Measurements from ENCODE around the gene DPP7. TPM values are rescaled to one million over a fixed set of nuclear protein-coding genes. Genes with fewer than 3 reads are reported as not detected.

DPP7 gene
- total RNA-seq, 4 donors from 2014 or later: 91.8 to 132 (median 119) TPM

DNA sequence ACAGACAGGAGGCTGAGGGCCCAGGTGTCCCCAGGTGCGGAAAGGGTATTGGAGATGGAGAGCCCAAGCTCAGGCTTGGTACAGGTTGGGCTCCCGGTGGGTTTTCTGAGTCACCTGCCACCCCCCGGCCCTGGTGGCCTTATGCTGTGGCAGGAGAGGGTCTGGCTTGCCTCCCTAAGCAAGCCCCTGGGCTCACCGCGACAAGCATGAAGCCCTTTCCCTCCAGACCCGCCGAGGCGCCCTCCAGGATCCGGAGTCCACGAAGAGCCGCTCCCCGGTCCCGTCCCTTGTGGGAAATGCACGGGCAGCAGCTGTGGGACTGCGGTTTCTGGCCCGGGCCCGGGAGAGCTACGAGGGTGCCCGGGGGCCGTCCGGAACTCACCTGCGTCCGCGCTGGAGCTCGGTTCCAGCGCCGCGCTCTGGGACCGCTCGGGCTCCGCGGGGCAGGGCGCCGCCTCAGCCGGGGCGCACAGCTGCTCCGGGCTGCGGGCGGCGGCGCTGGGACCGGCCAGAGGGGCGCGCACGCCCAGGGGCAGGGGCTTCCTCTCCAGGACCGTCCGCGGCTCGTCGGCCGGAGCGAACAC is 44.9 kb downstream of the DPP7 start:
- ATAC-seq (ENCODE audit: low FRiP score): no peak
- TF ChIP-seq, protein P1, sequence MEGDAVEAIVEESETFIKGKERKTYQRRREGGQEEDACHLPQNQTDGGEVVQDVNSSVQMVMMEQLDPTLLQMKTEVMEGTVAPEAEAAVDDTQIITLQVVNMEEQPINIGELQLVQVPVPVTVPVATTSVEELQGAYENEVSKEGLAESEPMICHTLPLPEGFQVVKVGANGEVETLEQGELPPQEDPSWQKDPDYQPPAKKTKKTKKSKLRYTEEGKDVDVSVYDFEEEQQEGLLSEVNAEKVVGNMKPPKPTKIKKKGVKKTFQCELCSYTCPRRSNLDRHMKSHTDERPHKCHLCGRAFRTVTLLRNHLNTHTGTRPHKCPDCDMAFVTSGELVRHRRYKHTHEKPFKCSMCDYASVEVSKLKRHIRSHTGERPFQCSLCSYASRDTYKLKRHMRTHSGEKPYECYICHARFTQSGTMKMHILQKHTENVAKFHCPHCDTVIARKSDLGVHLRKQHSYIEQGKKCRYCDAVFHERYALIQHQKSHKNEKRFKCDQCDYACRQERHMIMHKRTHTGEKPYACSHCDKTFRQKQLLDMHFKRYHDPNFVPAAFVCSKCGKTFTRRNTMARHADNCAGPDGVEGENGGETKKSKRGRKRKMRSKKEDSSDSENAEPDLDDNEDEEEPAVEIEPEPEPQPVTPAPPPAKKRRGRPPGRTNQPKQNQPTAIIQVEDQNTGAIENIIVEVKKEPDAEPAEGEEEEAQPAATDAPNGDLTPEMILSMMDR (IDR thresholded peaks at IDR 0.05): no peak
- no peak for DNase-seq (ENCODE audit: low spot score)

DNA sequence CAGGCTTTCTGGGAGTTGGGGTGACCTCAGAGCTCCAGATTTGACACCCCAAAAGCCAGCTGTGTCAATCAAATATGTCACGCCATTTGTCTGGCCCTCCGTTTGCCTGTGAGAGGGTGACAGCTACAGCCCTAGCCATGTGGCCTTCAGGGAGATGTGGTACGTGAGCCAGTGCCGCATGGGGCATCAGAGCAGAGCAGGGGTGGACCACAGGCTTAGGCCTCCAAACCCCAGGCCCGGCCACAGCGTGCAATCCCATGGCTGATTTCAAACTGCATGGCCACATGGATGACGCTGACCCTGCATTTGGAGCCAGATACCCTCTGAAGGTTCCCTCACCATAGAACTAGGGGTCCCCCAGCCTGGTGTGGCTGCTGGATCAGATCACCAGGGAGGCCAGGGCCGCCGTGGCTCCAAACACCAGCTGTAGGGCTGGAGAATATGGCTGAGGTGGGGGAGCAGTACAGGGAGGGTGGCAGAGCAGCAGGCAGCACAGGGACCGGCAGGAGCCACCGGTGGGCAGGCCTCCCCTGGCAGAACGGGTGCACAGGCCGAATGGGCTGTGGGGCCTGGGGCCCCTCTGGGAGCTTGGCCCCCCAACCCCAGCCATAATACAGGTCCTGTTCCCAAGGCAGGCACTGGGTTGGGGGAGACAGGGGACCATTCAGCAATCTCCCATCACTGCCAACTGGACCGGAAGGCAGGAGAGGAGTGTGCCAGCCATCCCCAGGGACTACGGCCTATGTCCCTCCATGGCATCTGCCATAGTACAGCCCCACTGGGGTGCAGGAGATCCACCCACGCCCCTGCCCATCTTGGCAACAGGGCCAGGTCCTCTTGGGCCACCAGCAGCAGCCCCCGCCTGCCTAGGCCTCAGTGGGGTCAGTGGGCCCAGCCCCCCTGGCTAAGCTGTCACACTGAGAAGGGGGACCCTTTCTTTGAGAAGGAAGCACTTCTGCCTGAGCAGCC is 45.7 kb downstream of the DPP7 start:
- DNase-seq (ENCODE audit: low spot score): no peak
- ATAC-seq (ENCODE audit: low FRiP score): no peak
- TF ChIP-seq, protein P1 (IDR thresholded peaks at IDR 0.05): no peak

- TF ChIP-seq, protein P1 (IDR thresholded peaks at IDR 0.05): peak in 1 of 3 donors; percentile 45
- no peak for DNase-seq (ENCODE audit: low spot score)
- peak; percentile 51 for ATAC-seq (ENCODE audit: low FRiP score)
Observed at GRCh38 chr9:137067860-137068538, 46.5 kb downstream of the DPP7 start.

DNA sequence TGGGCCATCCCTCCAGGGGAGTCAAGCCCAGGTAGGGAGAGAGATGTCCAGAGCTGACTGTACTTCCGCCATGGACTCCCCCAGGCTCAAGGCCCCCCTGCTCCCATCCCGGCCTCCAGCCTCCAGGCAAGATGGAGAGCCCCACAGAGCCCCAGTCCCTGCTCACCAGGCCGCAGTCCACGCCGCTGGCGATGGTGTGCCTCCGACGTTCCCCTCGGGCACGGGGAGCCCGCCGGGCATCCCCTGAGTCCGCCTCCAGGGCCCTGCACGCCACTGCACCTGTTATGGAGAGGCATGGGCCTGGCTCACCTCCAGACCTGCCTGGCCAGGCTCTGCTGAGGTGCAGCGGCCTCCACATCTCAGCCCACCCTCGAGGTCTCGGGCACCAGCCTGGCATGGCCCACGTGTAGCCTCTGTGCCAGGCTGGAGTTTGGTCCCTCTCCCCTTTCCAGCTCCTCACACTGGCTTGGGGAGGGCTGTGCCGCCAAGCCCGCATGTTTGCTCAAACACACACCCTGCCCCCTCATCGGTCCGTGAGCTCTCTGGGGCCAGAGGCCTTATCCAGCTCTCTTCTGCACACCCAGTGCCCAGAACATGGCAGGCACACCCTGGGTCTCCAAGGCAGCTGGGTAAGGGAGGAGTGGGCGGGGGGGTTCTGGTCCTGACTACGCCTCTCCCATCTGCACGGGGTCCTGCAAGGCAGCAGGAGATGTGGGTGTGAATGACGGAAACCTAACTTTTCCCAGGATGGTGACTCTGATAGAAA is 48.3 kb downstream of the DPP7 start:
- DNase-seq (ENCODE audit: low spot score) (no peak), ATAC-seq (ENCODE audit: low FRiP score) (no peak)
- TF ChIP-seq, protein P1 (IDR thresholded peaks at IDR 0.05): no peak

DNA sequence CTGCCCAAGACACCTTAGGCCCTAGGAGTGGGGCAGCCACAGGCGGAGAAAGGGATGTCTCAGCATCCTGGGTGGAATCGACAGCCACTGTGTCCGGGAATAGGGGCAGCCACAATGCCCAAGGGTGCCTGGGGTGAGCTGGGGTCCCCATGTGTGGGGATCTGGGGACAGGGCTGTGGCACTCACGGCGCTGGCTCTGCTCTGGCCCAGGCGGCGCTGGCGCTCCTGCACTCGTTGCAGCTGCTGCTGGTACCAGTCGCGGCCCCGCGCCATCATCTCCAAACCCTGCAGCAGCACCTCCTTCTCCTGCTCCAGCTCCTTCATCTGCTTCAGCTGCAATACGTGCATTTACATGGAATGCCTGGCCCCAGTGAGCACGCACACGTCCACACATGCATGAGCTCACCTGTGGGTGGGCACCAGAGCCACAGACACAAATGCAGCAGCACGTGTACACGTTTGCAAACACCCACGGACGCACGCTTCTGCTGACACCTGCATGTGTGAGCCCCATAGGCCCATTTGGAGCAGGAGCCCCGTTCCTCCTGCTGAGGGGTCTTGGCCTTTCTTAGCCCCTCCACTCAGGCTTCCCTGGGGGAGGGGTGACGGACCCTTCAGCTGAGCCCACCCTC is 49.1 kb downstream of the DPP7 start:
- DNase-seq (ENCODE audit: low spot score): no peak
- TF ChIP-seq, protein P1 (IDR thresholded peaks at IDR 0.05): no peak
- no peak for ATAC-seq (ENCODE audit: low FRiP score)

DNA sequence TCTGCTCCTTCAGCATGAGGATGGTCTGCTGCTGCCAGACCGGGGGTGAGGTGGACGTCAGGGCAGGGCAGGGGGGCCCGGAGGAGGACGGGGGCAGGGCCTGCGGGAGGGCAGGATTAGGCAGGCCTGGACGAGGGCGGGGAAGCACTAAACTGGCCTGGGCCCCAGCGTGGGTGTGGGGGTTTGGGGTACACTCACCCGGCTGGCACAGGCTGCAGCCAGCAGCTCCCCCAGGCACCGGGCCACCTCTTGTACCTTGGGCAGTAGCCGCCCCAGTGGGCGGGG is 49.7 kb downstream of the DPP7 start:
- ATAC-seq (ENCODE audit: low FRiP score) (no peak), DNase-seq (ENCODE audit: low spot score) (no peak)
- TF ChIP-seq, protein P1 (IDR thresholded peaks at IDR 0.05): no peak
